HL-60 (cell line): ENCODE results near the gene SARNP.

Experiments
- CTCF ChIP-seq: IDR thresholded peaks from one replicate; pipeline ENCODE4 v1.5.1; 2011; ENCODE audit warnings: low read length, control low read depth, inconsistent platforms; ENCODE audit not compliant: insufficient read depth
- POLR2AphosphoS5 ChIP-seq: IDR thresholded peaks from 2 replicates; pipeline ENCODE4 v1.6.1; 2012; ENCODE audit warnings: low read depth

DNA sequence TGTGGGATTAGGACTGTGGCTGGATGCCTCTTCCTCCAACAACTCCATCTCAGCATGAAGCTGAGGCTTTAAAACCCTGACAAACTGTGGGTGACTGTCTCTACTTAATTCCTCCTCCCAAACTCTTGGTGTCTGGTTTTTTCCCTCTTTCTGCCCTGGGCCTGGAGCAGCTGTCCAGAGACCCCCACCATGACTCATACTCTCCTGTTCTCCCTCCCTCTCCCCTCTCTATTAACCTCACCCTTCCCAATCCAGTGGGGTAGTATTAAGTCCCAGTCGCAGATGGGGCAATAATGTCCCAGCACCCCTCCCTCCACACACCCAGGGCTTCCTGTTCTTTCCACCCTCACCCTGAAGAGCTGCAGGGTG lies 13.9 kb upstream of the SARNP start:
- TF ChIP-seq POLR2AphosphoS5 (no peak), CTCF (no peak)
